T follicular helper cell (primary cell): ENCODE measurements around the gene LKAAEAR1.

Experiments used
- DNase-seq: peaks from one replicate; pipeline ENCODE4 v3.0.0-alpha.2; 2020; ENCODE audit warnings: low read depth

LKAAEAR1 gene

DNA sequence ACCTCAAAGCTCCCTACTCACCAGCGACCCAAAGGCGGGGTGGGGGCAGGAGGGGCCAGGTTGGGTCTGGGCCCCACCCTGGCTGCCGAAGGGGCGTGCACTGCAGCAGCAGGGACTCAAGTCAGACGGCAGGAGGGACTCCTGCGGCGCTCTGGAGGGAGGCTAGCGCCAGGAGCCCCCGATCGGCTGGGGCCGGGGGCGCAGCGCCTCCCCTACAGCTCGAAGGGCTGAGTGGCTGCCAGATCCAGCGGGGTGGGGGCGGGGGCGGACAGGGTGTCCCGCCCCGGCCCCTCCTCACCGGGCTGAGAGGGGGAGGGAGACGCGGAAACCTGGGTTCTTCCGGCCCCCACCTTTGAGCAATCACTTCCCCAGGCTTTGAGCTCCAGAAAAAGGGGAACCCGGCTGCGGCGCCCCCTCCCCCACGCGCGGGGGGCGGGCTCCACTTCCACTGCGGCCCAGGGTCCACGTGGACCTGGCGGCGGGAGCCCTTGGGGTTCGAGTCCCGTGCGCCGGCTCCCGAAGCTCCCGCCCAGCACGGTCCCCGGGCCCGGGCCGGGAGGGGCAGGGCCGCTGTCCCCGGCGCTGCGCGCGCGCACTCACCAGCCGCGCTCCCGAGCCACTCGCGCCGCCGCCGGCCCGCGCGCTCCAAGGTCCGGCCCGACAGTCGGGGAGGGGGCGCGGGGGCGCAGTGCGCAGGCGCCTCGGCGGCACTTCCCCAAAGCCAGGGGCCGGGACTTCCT lies 4.8 kb downstream of the LKAAEAR1 start, which contains the start of gene RGS19:
RGS19 (minus strand) TSS at position 246 of the 740 bp plus-strand sequence. CDS start 2,632 bp downstream, outside the sequence.
- DNase-seq = peak; percentile 61

DNA sequence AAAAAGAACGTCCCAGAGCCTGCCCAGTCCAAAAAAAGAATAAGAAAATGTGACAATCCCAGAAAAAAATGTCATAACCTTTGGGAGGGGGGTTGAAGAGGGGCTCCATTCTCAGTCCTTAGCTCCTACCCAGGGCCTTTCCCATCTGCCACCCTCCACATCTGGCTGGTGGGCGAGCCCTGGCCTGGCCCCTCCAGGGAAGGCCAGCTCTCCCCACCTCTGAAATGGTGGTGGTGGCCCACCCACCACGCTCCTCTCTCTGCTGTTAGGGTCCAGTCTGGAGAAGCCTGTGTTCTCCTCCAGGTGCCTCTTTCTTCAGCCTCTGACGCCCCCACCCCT lies 5.3 kb downstream of the LKAAEAR1 start:
- DNase-seq = no peak

DNA sequence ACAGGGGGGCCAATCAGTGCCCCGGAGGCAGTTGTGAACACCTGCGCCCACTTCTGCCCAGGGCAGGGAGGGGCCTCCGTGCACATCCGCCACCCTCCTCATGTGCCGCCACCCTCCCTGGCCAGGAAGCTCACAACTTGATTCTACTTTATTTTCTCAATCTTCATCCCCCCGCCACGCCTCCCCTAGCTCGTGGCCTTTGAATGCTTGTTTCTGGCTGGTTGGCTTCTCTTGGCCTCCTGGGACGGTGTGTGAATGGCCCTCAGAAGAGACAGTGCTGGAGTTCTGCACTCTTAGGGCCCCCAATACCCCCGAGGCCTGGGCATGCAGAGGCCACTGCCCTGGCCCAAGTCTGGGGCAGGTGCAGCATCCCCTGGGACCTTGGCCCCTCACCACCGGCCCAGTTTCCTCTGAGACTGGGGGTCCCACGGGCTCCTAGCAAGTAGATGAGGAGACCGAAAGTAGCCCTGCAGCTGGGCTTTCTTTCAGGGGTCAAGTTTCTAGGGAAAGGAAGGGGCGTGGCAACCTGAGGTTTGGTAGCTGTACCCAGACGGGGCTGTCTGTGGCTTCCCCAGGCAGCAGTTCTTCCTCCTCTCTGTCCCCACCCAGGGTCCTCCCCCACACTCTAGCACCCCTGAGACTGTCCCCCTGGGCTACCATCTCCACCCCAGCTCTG lies 6.2 kb downstream of the LKAAEAR1 start:
- DNase-seq = peak; percentile 38

DNA sequence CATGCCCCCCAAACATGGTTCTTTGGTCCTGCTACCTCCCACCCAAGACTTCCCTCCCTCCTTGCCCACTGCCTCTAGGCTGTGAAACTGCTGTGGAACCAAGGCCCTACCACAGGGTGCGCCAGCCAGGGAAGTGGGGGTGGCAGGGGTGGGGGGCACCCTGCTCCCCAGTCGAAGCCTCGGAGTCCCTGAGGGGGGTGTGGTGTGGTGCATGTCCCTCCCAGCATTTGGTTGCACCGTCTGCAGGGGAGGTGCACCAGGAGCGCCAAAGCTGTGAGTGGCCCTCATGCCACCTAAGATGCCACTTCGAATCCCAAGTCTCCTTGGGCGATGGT lies 6.7 kb downstream of the LKAAEAR1 start:
- no peak for DNase-seq

DNA sequence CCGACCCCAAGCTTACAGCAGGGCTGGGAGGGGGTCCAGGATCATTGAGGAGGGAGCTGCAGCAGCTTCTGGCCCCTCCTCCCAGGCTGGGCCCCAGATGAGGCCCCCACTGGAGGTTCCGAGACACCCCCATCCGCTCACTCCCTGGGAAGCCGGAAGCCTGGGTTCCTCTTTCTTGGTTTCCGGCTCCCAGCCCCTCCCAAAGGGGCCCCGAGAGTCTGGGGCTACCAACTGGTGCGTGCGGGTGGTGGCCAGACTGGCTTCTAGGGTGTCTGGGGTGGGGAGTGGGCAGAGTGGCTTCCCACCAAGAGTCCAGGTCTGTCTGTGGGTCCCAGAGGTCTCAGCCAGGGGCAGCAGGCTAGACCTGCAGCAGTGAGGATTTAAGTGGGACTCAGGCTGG lies 7.1 kb downstream of the LKAAEAR1 start:
- no peak for DNase-seq

DNA sequence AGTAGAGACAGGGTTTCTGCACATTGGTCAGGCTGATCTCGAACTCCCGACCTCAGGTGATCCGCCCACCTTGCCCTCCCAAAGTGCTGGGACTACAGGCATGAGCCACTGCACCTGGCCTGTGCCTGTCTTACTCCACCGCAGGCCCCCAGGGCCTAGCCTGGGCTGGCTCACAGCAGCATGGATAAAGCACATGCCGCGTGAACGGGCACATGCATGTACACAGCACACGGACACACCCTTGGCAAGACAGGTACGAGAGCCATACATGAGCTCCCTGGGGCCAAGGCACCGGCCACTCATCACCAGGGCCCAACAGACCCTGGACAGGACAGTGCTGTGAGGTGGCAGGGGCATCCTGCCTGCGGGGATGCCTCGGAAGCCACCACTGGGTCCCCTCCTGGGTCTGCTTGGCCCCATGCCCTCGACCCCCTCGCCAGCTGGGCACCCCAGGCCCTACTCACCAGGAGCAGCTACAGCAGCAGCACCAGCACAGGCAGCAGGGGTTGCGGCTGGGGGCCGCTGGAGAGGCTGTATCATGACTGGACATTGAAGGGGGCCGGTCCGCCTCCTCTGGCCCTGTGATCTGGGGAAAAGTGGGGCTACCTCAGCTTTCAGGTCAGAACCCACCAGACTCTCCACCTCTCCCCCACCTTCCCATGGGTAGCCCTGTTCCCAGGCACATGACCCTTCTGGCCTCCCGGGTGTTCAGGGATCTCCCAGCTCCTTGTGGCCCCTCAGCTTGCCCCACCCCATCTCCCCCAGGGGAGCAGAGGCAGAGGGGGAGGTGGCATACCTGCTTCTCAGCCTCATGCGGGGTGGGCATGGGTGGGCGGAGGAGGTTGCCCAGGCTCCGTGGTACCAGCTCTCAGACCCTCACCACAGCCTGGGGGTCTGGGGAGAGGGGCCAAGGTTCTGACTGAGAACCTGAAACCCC lies 7.9 kb downstream of the LKAAEAR1 start:
- DNase-seq = no peak

DNA sequence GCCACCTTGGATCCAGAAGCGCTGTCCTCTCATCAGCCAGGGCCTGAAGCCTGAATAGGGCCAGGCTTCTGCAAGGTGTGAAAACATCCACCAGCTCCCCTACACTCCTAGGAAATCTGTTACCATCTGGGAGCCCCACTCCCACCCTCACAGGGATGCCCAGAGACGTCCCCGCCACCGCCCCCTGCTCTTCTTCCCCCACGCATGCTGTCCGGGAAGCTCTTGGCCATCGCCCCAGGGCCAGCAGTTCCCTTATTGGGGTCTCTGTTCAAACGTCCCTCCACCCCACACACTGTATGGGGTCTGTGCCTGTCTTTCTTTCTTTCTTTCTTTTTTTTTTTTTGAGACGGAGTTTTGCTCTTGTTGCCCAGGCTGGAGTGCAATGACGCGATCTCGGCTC lies 8.6 kb downstream of the LKAAEAR1 start:
- DNase-seq = no peak

DNA sequence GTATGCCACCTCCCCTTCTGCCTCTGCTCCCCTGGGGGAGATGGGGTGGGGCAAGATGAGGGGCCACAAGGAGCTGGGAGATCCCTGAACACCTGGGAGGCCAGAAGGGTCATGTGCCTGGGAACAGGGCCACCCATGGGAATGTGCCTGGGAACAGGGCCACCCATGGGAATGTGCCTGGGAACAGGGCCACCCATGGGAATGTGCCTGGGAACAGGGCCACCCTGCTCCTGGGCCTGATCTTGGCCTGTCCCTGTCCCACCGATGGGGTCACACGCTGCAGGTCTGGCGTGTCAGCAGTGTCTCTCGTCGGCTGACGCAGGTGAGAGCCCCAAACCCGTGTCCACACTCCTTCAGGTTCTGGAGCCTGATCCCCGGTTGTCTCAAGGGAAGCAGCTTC lies 9.2 kb downstream of the LKAAEAR1 start:
- no peak for DNase-seq

DNA sequence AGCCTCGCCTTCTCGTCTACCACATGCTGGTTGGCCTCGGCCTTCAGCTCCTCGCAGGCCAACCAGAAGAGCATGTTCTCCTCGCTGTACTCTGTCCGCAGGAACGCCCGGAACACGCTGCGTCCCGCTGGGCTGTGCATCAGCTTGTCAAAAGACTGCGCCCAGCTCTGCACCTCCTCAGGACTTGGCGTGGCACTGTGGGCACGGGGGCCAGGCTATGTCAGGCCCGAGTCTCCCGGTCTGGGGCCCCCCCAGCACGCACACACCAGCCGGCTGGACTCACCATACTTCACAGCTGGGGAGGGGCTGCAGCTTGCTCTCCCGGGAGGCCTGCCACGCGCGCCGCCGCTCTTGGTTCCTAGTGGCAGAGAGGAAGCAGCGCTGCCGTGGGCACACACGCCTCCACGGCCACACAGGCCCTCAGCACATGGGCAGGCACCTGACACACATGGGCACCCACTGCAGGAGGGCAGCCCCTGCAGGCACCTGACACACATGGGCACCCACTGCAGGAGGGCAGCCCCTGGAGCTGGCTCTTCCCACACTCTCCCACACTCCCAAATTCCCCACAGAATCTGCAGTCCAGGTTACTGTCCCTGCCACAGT lies 9.9 kb downstream of the LKAAEAR1 start:
- DNase-seq = no peak

DNA sequence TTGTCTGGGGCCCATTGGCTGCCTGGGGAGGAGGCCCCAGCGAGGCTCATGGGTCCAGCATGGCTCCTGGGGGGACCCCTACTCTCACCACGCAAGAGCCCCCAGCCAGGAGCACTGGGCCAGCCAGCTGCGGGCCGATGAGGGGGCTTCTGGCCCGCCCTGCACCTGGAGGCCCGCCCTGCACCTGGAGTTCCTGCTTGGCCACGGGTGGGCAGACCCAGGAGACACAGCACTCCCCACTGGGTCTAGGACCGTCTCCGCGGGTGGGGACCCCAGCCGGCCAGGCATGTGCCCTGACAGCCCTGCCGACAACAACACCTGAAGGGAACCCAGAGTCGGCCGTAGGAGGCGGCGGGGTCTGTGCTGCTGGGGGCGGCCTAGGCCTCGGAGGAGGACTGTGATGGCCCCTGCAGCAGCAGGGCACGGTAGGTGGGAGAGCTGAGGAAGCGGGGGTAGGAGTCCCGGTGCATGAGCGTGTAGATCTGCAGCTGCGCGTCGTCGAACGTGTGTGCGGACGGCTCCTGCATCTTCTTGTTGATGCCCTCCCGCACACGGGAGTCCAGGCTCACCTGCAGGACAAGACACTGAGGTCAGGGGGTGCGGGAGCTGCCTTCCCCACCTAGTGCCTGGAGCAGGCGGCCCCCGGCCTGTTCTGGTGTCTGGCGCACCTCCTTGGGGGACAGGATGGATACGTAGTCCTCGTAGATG lies 10.6 kb downstream of the LKAAEAR1 start:
- DNase-seq = no peak

DNA sequence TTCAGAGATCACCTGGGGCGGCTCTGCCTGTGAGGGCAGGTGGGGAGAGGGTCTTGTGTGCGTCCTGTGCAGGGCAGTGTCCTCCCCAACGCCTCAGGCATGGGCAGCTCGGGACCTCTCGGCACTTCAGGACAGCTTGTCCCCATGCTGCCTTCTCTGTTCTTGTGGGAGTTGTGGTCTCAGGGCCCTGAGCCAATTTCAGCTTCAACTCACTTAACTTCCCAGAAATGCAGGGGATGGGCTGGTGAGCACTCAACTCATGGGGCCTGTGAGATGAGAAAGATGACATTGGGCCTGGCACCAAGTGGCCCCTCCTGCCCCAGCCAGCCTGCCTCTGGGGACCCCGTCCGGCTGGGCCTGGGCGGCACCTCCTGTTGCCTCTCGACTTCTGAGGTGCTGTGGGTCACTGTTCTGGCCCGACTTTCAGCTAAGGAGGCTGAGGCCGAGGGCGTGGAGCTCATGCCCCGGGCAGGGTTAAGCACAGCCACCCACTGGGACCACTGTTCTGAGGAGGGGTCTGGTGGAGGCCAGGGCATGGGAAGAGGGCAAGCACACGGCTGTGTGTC lies 11.6 kb downstream of the LKAAEAR1 start:
- DNase-seq = no peak

DNA sequence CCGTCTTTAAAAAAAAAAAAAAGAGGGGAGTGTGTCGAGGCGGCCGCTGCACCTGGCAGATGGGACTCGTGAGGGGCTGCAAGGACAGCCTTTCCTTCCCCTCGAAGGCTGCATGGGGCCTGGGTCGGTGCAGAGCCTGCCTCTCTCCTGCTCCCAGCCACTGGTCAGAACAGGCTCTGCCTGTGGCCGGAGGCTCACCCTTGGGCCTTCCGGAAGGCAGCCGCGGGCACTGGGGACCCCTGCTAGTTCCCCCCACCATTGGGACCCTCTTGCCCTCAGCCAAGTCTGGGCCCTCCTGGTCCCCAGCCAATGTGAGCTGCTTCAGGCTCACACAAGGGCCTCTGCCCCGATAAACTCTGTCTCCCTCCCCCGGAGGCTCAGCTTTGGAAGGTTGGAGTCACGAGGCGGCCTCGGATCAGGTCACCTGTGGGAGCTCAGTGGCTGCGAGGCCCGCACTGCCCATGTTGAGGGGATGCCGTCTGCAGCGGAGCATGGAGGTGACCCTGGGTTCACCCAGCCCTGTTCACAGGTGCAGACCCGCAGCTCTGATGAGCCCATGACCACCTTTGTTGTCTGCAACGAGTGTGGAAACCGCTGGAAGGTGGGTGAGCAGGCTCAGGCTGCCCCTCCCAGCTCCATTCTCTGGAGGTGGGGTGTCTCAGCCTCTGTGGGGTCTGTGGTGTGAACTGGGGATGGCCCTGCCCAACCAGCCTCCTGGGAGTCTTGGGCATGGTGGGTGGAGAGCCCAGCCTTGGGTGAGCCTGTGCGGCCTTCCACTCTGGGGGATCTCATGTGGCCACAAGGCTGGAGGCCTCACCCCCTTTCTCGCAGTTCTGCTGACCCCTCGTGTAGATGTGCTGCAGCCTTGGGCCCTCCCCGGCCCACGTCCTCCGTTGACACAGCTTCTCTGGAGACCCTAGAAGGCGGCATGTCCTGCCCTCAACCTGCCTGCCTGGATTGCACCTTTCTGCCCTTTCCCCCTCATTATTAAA lies 12.6 kb downstream of the LKAAEAR1 start:
- DNase-seq = no peak

DNA sequence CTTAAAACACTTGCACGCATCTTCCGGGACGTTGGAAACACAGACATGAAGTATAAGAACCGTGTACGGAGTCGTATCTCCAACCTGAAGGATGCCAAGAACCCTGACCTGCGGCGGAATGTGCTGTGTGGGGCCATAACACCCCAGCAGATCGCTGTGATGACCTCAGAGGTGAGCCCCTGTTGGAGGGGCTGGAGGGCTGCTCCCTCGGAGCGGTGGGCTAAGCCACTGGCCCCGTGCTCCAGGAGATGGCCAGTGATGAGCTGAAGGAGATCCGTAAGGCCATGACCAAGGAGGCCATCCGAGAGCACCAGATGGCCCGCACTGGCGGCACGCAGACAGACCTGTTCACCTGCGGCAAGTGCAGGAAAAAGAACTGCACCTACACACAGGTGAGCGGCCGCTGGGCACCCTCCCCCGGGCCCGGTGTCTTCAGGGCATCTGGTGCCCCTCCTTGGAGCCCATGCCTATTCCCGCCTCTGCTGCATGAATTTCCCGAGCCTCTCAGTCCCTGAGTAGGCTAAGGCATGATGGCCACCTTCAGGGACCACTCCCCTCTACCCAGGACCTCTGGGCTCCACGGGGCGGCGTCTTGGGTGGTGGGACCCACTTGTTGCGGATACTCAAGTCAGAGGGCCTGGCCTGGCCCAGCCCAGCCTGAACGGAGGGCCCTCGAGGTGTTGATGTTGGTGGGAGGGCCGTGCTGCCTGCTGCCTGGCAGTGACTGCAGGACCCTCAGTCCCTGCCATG lies 13.8 kb downstream of the LKAAEAR1 start:
- no peak for DNase-seq

DNA sequence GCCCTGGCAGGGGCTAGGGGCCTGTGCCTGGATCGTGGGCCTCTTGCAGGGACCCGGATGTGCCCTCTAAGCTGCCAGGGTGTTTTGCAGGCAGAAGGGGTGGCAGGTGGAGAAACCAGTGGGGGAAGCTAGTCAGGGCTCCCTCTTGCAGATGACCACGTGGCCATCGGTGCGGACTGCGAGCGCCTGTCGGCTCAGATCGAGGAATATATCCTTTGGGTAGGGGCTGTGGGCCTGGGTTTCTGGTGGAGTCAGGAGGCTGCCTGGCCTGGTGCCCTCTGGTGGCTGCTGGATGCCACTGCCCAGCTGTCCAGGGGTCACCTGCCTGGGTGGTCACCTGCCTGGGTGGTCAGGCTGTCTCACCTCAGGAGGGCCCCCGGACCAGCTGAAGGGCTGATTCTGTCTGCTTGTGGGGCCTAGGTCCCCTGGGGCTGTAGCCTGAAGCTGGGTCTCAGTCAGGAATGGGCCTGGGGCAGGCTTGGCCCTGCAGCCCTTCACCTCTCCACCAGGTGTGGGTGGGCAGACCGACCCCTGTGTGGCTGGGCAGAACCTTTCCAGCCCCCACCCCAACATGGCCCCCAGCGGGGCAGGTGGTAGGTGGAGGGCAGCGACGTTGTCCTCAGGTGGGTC lies 14.5 kb downstream of the LKAAEAR1 start:
- no peak for DNase-seq

DNA sequence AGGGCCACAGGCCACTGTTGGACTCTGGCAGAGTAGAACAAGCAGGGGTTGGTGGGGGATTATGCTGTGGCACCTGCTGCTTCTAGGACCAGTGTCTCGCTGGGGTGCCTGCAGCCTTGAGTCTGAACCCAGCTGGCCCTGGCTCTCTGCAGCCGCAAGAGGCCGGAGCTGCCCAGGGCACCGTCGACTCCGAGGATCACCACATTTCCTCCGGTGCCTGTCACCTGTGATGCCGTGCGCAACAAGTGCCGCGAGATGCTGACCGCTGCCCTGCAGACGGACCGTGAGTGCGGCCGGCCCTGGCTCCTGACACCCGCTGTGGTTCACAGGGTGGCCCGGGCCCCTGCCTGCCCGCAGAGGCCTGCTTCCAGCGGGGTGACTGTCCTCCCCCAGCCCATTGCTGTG lies 15.0 kb downstream of the LKAAEAR1 start:
- DNase-seq = no peak

DNA sequence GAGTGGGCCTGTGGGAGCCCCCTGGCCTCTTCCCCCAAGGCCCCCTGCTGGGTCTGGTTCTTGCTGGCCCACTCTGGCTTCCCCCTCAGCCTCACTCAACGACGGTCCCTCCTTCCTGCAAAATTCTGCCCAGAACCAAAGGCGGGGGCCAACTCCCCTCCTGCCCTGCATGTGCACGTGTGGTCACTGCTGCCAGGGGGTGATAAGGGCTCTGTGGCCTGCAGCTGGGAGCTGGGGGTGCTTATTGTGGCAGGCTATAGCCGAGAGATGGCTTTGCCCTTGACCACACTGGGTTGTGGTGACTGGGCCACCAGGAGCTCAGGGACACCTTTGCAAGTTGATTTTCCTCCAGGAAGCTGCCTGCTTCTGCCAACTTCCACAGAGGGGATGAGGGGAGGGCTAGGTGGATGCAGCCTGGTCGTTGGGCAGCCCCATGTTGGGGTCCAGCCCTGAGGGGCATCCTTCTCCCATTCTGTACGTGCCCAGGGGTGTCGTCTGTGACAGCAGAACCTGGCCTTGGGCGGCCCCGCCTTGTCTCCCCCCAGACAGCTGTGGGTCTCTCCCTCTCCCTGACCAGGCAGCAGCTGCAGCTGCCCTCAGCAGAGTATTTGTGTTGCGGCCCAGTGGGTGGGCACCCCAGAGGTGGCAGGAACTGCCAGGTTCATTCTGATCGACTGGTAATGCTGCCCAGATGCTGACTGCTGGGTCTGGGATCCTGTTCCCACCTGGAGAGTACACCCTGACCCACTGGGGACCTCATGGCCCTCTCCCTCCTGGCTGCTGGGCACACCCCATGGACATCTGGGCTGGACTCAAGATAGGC lies 15.6 kb downstream of the LKAAEAR1 start:
- DNase-seq = no peak

DNA sequence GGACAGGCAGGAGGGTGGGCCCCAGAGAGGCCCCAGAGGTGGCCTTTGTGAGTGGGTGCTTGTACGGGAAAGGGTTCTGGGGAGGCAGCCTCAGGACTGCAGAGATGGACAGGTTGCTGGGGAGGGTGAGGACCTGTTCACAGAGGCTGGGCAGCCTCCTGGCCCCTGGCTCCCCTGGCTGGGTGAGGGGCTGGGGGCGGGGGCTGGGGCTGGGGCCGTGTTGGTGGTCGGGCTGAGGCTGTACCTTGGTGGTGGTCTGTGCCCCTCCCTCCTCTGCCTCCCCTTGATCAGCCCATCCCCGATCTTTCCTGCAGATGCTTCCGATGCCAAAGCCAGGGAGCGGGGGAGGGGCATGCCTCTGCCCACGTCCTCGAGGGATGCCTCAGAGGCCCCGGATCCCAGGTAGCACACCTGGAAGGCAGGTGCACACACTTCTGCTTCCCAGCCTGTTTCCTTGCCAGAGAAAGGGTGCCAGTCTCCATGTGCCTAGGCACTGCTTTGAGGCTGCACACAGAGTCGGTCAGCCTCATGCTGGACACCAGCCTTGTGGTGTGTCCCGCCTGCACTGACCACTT lies 16.4 kb downstream of the LKAAEAR1 start:
- DNase-seq = no peak
